ENCODE measurements around the gene TOMT.

TOMT gene

GRCh38 chr11:72105888-72106287 lies at the start of gene TOMT:
TSS of gene TOMT (plus strand) at chr11:72105924. CDS start at chr11:72105952, 28 bp downstream.
- H4K20me1 ChIP-seq (ENCODE audit: insufficient read depth, low read length) = no peaks in the 10 kb centered on the region
- no peak for TF ChIP-seq EZH2 (IDR thresholded peaks at IDR 0.05; ENCODE audit: borderline replicate concordance, low read length)
- TF ChIP-seq CTCF (IDR thresholded peaks at IDR 0.05; ENCODE audit: low read length) = no peak
- no peaks in the 10 kb centered on the region for H3K9me3 ChIP-seq (ENCODE audit: low read length)
- H3K4me2 ChIP-seq (ENCODE audit: low read length) = no peak within 1 kb of the TSS
- no peak within 1 kb of the TSS for H3K27ac ChIP-seq (ENCODE audit: low read depth, low read length, poor library complexity, severe bottlenecking)
- H3K36me3 ChIP-seq (ENCODE audit: insufficient read depth, low read length) = peaks cover 10% of the 10 kb centered on the region; the same call in 1 of the 2 replicates
- H3K9ac ChIP-seq (ENCODE audit: low read length) = no peak within 1 kb of the TSS
- no peaks in the 10 kb centered on the region for H3K27me3 ChIP-seq (ENCODE audit: insufficient read depth, low read length)
- H2AFZ ChIP-seq (ENCODE audit: low read length) = no peak within 1 kb of the TSS
- peaks cover 12% of the 10 kb centered on the region for H3K79me2 ChIP-seq (ENCODE audit: insufficient read depth, low read length)
- peaks cover 24% of the 10 kb centered on the region for H3K4me1 ChIP-seq (ENCODE audit: insufficient read depth, low read length, severe bottlenecking)
- H3F3A ChIP-seq (ENCODE audit: insufficient read depth, low read length) = no peaks in the 10 kb centered on the region
- no peaks in the 10 kb centered on the region for H3K9me2 ChIP-seq (ENCODE audit: low read depth, low read length)
- H3K4me3 ChIP-seq (ENCODE audit: low read depth, low read length, poor library complexity, severe bottlenecking) = no peak within 1 kb of the TSS

- Histone ChIP-seq H3K27ac (ENCODE audit: low read depth, low read length, poor library complexity, severe bottlenecking) (no peak overlapping the region), H3K4me1 (ENCODE audit: insufficient read depth, low read length, severe bottlenecking) (peaks cover 7% of the 10 kb centered on the region), H4K20me1 (ENCODE audit: insufficient read depth, low read length) (no peaks in the 10 kb centered on the region), H3K9ac (ENCODE audit: low read length) (no peak overlapping the region), H3K4me3 (ENCODE audit: low read depth, low read length, poor library complexity, severe bottlenecking) (no peak overlapping the region), H3K27me3 (ENCODE audit: insufficient read depth, low read length) (no peaks in the 10 kb centered on the region), H3K9me2 (ENCODE audit: low read depth, low read length) (no peaks in the 10 kb centered on the region), H2AFZ (ENCODE audit: low read length) (no peak overlapping the region), H3F3A (ENCODE audit: insufficient read depth, low read length) (no peaks in the 10 kb centered on the region), H3K9me3 (ENCODE audit: low read length) (no peaks in the 10 kb centered on the region), H3K36me3 (ENCODE audit: insufficient read depth, low read length) (peaks cover 33% of the 10 kb centered on the region), H3K4me2 (ENCODE audit: low read length) (no peak overlapping the region), H3K79me2 (ENCODE audit: insufficient read depth, low read length) (peaks cover 29% of the 10 kb centered on the region)
- TF ChIP-seq EZH2 (IDR thresholded peaks at IDR 0.05; ENCODE audit: borderline replicate concordance, low read length) = no peak
- no peak for TF ChIP-seq CTCF (IDR thresholded peaks at IDR 0.05; ENCODE audit: low read length)
Measured at GRCh38 chr11:72058416-72059034, 47.2 kb upstream of the TOMT start.

GRCh38 chr11:72061739-72062396 lies 43.9 kb upstream of the TOMT start:
- no peaks in the 10 kb centered on the region for H4K20me1 ChIP-seq (ENCODE audit: insufficient read depth, low read length)
- no peaks in the 10 kb centered on the region for H3K27me3 ChIP-seq (ENCODE audit: insufficient read depth, low read length)
- H3K4me3 ChIP-seq (ENCODE audit: low read depth, low read length, poor library complexity, severe bottlenecking) = no peak overlapping the region
- H3K9ac ChIP-seq (ENCODE audit: low read length) = no peak overlapping the region; the same call in 1 of the 2 replicates
- no peaks in the 10 kb centered on the region for H3K9me3 ChIP-seq (ENCODE audit: low read length)
- H3K27ac ChIP-seq (ENCODE audit: low read depth, low read length, poor library complexity, severe bottlenecking) = peak overlapping the region; percentile 38
- H2AFZ ChIP-seq (ENCODE audit: low read length) = no peak overlapping the region
- H3K79me2 ChIP-seq (ENCODE audit: insufficient read depth, low read length) = peaks cover 26% of the 10 kb centered on the region
- H3K9me2 ChIP-seq (ENCODE audit: low read depth, low read length) = no peaks in the 10 kb centered on the region
- no peaks in the 10 kb centered on the region for H3F3A ChIP-seq (ENCODE audit: insufficient read depth, low read length)
- H3K4me2 ChIP-seq (ENCODE audit: low read length) = peak overlapping the region; percentile 5; the same call in 1 of the 2 replicates
- H3K36me3 ChIP-seq (ENCODE audit: insufficient read depth, low read length) = peaks cover 39% of the 10 kb centered on the region
- H3K4me1 ChIP-seq (ENCODE audit: insufficient read depth, low read length, severe bottlenecking) = peaks cover 7% of the 10 kb centered on the region
- TF ChIP-seq EZH2 (IDR thresholded peaks at IDR 0.05; ENCODE audit: borderline replicate concordance, low read length) (no peak), CTCF (IDR thresholded peaks at IDR 0.05; ENCODE audit: low read length) (no peak)

All from OCI-LY1 (cell line).